ENCODE results near the gene PROSER2.
A peak's percentile ranks its signal among the peaks of the same experiment; 100 is the strongest.

Gene PROSER2

DNA sequence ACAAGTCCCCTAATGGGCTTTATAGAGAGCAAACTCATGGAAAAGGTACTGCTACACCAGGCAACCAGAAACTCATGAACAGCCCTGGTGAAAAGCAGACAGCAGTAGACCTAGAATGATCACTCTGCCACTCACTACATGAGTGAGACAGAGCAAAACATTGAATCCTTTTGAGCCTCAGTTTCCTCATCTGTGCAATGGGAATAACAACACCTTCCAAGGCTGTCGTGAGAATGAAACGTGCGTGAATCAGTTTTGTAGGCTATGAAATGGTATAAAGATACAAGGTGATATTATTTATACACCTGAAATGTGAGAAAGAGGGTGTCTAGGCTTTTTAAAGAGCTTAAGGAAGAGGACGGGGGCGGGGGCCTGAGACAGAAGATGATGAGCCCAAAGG lies 14.3 kb upstream of the PROSER2 start:
- H3K27me3 ChIP-seq (ENCODE audit: control insufficient read depth, insufficient read depth, low read length) = no peaks in the 10 kb centered on the region
- peaks cover 13% of the 10 kb centered on the region for H3K4me1 ChIP-seq (ENCODE audit: control insufficient read depth, insufficient read depth, low read length)
- no peak overlapping the region for H3K4me3 ChIP-seq (ENCODE audit: low read length)
- no peaks in the 10 kb centered on the region for H3K9me3 ChIP-seq (replicated peaks; ENCODE audit: low read length)
- H3K9ac ChIP-seq (ENCODE audit: low read depth, low read length) = no peak overlapping the region
- no peak overlapping the region for H3K4me2 ChIP-seq (ENCODE audit: low read length)
- H3K36me3 ChIP-seq (ENCODE audit: insufficient read depth, low read length) = no peaks in the 10 kb centered on the region

DNA sequence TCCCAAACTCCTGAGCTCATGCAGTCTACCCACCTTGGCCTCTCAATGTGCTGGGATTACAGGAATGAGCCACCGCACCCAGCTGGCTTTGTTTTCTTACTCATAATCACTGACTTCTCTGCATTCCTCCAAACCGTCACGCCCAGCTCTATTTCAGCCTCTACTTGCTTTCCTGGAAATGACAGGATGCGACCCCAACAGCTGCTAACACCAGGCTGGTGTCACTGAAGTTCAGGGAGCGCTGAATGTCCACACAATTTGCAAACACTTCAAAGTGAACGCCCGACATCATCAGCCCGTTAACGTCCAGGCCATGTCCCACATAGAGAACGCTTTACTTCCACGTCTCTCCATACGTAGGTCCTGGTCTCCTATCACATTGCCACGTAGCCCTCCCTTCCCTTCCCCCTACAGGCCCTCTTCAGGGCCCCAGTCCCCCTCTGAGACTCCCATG lies 12.8 kb upstream of the PROSER2 start:
- peak overlapping the region; percentile 46 for H3K4me2 ChIP-seq (ENCODE audit: low read length)
- no peaks in the 10 kb centered on the region for H3K9me3 ChIP-seq (replicated peaks; ENCODE audit: low read length)
- no peaks in the 10 kb centered on the region for H3K27me3 ChIP-seq (ENCODE audit: control insufficient read depth, insufficient read depth, low read length)
- H3K9ac ChIP-seq (ENCODE audit: low read depth, low read length) = peak overlapping the region; percentile 40
- no peak overlapping the region for H3K4me3 ChIP-seq (ENCODE audit: low read length)
- H3K36me3 ChIP-seq (ENCODE audit: insufficient read depth, low read length) = no peaks in the 10 kb centered on the region
- H3K4me1 ChIP-seq (ENCODE audit: control insufficient read depth, insufficient read depth, low read length) = peaks cover 15% of the 10 kb centered on the region

DNA sequence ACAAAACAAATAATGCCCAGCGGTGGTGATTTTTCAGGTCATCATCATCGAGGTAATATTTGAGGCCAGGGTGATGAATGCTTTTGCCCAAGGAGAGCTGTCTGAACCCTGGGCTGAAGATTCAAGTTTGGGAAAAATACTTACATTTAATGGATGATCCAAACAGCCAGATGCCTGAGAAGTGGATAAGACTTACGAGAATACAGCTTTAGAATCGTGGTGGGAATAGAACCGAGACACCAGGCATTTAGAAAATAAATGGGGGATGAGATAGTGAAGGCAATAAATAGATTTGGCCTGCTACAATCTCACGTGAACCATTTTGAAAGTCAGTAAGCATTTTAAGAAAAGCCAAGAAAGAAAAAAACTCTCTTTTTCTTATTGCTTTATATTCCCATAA lies 12.2 kb upstream of the PROSER2 start:
- Histone ChIP-seq H3K9ac (ENCODE audit: low read depth, low read length) (peak overlapping the region; percentile 40), H3K4me3 (ENCODE audit: low read length) (no peak overlapping the region), H3K9me3 (replicated peaks; ENCODE audit: low read length) (no peaks in the 10 kb centered on the region), H3K4me1 (ENCODE audit: control insufficient read depth, insufficient read depth, low read length) (peaks cover 15% of the 10 kb centered on the region), H3K4me2 (ENCODE audit: low read length) (peak overlapping the region; percentile 46), H3K36me3 (ENCODE audit: insufficient read depth, low read length) (no peaks in the 10 kb centered on the region), H3K27me3 (ENCODE audit: control insufficient read depth, insufficient read depth, low read length) (no peaks in the 10 kb centered on the region)

DNA sequence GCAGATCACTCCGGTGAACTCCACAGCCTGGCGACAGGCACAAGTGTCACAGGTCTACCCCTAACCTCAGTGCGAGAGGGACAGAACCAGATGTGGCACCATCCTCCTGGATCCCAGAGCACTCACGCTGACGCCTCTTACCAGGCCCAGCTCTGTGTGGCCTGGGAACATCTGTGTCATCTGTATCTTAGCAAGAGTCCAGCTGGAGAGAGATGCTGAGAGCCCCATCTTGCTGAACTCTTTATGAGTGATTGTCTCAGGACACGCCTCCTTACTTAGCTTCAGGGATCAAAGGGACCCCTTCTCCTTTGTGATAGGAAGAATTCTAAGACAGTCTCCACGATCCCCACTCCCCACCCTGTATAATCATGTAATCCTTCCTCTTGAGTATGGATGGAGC lies 10.0 kb upstream of the PROSER2 start:
- no peak overlapping the region for H3K4me2 ChIP-seq (ENCODE audit: low read length)
- H3K9me3 ChIP-seq (replicated peaks; ENCODE audit: low read length) = no peaks in the 10 kb centered on the region
- H3K4me1 ChIP-seq (ENCODE audit: control insufficient read depth, insufficient read depth, low read length) = peaks cover 15% of the 10 kb centered on the region
- H3K27me3 ChIP-seq (ENCODE audit: control insufficient read depth, insufficient read depth, low read length) = no peaks in the 10 kb centered on the region
- no peaks in the 10 kb centered on the region for H3K36me3 ChIP-seq (ENCODE audit: insufficient read depth, low read length)
- no peak overlapping the region for H3K4me3 ChIP-seq (ENCODE audit: low read length)
- no peak overlapping the region for H3K9ac ChIP-seq (ENCODE audit: low read depth, low read length)

DNA sequence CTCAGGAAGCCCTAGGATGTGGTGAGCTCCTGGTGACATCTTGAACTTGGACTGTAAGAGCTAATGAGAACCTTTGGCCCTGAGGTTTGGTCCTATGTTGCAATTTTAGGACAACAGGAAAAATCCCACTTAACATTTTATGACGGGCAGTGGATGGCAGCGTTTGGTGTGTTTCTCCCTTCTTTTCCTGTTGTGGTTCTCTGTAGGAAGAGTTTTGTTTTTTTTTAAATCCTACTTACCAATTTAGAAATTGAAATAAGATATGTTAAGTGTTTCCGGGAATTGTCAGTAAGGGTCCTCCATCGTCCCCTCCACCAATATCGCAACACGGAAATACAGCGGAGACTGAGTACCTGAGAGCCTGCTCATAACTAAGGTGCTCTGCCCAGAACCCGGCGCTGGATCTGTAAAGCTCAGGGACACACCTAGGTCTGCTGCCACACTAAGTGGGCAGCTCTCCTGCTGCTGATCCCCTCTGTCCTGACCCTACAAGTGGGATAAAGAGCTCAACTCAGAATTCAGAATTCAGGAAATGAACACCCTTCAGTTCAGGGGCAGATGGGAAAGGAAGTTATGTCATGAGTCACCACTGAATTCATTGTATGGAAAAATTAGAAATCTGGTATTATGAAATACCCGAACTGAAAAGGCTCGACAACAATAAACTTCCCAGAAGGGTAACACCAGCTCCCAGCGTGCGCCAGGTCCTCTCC lies 9.1 kb upstream of the PROSER2 start:
- Histone ChIP-seq H3K9ac (ENCODE audit: low read depth, low read length) (no peak overlapping the region), H3K9me3 (replicated peaks; ENCODE audit: low read length) (no peaks in the 10 kb centered on the region), H3K4me1 (ENCODE audit: control insufficient read depth, insufficient read depth, low read length) (peaks cover 15% of the 10 kb centered on the region), H3K4me3 (ENCODE audit: low read length) (no peak overlapping the region), H3K27me3 (ENCODE audit: control insufficient read depth, insufficient read depth, low read length) (no peaks in the 10 kb centered on the region), H3K36me3 (ENCODE audit: insufficient read depth, low read length) (no peaks in the 10 kb centered on the region), H3K4me2 (ENCODE audit: low read length) (no peak overlapping the region)

DNA sequence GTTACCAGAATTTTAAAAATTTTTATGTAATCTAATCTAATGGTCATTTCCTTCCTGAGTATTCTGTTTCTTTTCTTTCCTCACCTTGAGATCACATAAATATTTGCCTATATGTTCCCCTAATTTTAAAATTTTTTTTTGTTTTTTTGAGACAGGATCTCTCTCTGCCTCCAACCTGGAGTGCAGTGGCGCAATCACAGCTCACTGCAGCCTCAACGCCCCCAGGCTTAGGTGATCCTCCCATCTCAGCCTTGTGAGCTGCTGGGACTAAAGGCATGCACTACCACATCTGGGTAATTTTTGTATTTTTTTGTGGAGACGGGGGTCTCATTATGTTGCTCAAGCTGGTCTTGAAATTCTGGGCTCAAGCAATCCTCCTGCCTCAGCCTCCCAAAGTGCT lies 4.1 kb upstream of the PROSER2 start:
- Histone ChIP-seq H3K4me2 (ENCODE audit: low read length) (no peak overlapping the region), H3K4me1 (ENCODE audit: control insufficient read depth, insufficient read depth, low read length) (peaks cover 7% of the 10 kb centered on the region), H3K9ac (ENCODE audit: low read depth, low read length) (no peak overlapping the region), H3K9me3 (replicated peaks; ENCODE audit: low read length) (no peaks in the 10 kb centered on the region), H3K4me3 (ENCODE audit: low read length) (no peak overlapping the region), H3K36me3 (ENCODE audit: insufficient read depth, low read length) (no peaks in the 10 kb centered on the region), H3K27me3 (ENCODE audit: control insufficient read depth, insufficient read depth, low read length) (no peaks in the 10 kb centered on the region)

DNA sequence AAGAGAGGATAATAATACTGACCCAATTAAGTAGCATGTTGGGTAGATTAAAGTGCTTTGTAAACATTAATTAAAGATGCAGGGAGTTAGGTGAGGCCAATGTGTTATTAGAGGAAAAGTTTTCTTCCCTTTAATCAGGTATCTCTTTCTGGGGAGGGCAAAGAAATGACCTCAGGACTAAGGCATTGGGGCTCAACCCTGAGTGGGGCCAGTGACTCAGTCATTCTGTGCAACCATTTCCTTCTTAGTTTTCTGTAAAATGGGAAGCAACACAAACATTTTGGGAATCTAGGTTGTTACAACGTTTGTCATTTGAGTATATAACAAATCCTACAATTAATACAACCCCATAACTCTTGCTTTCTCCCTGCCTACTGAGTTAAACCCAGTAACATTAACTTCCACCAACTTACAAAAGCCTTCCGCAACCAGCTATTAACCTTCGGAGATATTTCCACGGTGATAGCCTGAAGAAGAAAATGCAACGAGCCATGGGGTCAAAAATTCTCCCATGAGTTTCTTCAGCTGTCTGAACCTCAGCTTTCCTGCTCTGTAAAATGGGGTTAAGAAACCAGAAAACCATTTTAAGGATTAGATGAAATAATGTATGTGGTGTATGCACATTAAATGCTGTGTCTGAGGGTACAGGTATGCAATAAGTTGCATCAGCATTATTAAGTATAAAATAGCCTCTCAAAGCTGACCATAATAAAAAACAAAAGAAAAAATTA lies 965 bp upstream of the PROSER2 start:
- Histone ChIP-seq H3K4me2 (ENCODE audit: low read length) (no peak overlapping the region), H3K36me3 (ENCODE audit: insufficient read depth, low read length) (no peaks in the 10 kb centered on the region), H3K9ac (ENCODE audit: low read depth, low read length) (no peak overlapping the region), H3K4me1 (ENCODE audit: control insufficient read depth, insufficient read depth, low read length) (peaks cover 25% of the 10 kb centered on the region), H3K4me3 (ENCODE audit: low read length) (no peak overlapping the region), H3K27me3 (ENCODE audit: control insufficient read depth, insufficient read depth, low read length) (no peaks in the 10 kb centered on the region), H3K9me3 (replicated peaks; ENCODE audit: low read length) (no peaks in the 10 kb centered on the region)

DNA sequence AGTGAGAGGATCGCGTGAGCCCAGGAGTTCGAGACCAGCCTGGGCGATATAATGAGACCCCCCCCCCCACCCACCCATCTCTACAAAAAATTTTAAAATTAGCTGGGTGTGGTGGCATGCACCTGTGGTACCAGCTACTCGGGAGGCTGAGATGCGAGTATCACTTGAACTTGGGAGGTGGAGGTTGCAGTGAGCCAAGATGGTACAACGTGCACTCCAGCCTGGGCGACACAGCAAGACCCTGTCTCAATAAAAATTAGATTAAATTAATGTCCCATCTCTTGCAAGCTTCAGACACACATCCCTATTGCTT lies 391 bp upstream of the PROSER2 start:
- peak overlapping the region; percentile 85 for H3K9ac ChIP-seq (ENCODE audit: low read depth, low read length)
- peak overlapping the region; percentile 91 for H3K4me3 ChIP-seq (ENCODE audit: low read length)
- peaks cover 25% of the 10 kb centered on the region for H3K4me1 ChIP-seq (ENCODE audit: control insufficient read depth, insufficient read depth, low read length)

DNA sequence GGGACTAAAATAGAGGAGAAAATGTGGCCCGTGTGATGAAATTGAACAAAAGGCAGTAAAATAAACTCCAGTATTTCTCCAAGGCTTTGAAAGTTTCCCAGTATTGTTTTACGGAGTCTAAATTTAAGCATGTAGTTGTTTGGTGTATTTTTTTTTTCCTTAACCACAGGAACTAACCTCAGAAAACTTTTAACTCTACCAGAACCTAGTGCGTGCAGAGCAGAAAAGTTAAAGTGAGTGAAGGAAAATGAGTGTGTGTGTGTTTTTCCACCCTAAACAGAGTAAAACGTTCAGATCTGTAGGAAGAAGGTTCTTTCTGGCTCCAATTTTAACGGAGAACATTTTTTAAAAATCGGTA lies 812 bp downstream of the PROSER2 start:
- H3K4me2 ChIP-seq (ENCODE audit: low read length) = peak overlapping the region; percentile 93
- peak overlapping the region; percentile 91 for H3K4me3 ChIP-seq (ENCODE audit: low read length)
- H3K27me3 ChIP-seq (ENCODE audit: control insufficient read depth, insufficient read depth, low read length) = no peaks in the 10 kb centered on the region
- no peaks in the 10 kb centered on the region for H3K9me3 ChIP-seq (replicated peaks; ENCODE audit: low read length)
- H3K9ac ChIP-seq (ENCODE audit: low read depth, low read length) = peak overlapping the region; percentile 85
- H3K36me3 ChIP-seq (ENCODE audit: insufficient read depth, low read length) = no peaks in the 10 kb centered on the region
- H3K4me1 ChIP-seq (ENCODE audit: control insufficient read depth, insufficient read depth, low read length) = peaks cover 25% of the 10 kb centered on the region

More for the DNA sequence above, 391 bp upstream of the PROSER2 start:
- Histone ChIP-seq H3K36me3 (ENCODE audit: insufficient read depth, low read length) (no peaks in the 10 kb centered on the region), H3K9me3 (replicated peaks; ENCODE audit: low read length) (no peaks in the 10 kb centered on the region), H3K27me3 (ENCODE audit: control insufficient read depth, insufficient read depth, low read length) (no peaks in the 10 kb centered on the region), H3K4me2 (ENCODE audit: low read length) (peak overlapping the region; percentile 93)

DNA sequence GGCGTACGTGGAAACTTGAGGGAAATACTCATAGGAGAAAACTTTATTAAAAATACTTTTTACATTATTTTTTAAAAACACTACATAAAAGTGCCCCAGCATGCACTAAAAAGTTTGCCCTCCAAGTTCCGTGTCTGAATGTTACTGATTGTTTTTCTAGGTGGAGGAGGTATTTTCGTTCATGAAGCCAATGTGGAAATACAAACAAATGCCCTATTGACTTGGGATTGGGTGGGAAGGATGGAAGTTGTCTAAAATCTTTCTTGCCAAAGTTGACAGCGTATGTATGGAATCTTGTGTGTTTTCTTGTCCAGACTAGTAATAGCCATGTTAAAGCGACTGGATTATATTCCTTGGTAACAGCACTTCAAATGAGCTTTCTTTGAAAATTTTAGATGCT lies 1.2 kb downstream of the PROSER2 start:
- Histone ChIP-seq H3K36me3 (ENCODE audit: insufficient read depth, low read length) (no peaks in the 10 kb centered on the region), H3K4me3 (ENCODE audit: low read length) (peak overlapping the region; percentile 91), H3K27me3 (ENCODE audit: control insufficient read depth, insufficient read depth, low read length) (no peaks in the 10 kb centered on the region), H3K9ac (ENCODE audit: low read depth, low read length) (peak overlapping the region; percentile 85), H3K4me2 (ENCODE audit: low read length) (peak overlapping the region; percentile 93), H3K4me1 (ENCODE audit: control insufficient read depth, insufficient read depth, low read length) (peaks cover 25% of the 10 kb centered on the region), H3K9me3 (replicated peaks; ENCODE audit: low read length) (no peaks in the 10 kb centered on the region)

DNA sequence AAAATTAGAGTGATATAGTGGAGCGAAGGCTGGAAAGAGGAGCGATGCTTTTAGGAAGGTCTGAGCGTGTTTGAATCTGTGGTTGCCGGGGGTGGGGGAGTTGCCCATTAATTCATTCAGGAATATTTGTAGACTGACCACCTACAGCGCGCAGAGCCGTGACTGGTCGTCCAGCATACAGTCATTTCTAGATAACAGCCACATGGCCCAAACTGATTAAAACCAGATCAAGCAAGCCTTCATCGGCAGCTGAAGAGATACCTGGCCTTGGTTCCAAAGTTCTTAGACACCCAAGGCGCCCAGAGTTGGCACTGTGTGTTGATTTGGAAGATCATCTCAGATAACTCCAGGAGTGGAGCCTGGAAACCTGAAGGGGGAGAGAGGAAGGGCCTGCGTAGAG lies 1.7 kb downstream of the PROSER2 start:
- H3K4me3 ChIP-seq (ENCODE audit: low read length) = peak overlapping the region; percentile 91
- peak overlapping the region; percentile 93 for H3K4me2 ChIP-seq (ENCODE audit: low read length)
- H3K9me3 ChIP-seq (replicated peaks; ENCODE audit: low read length) = no peaks in the 10 kb centered on the region
- peaks cover 25% of the 10 kb centered on the region for H3K4me1 ChIP-seq (ENCODE audit: control insufficient read depth, insufficient read depth, low read length)
- H3K9ac ChIP-seq (ENCODE audit: low read depth, low read length) = peak overlapping the region; percentile 85
- H3K27me3 ChIP-seq (ENCODE audit: control insufficient read depth, insufficient read depth, low read length) = no peaks in the 10 kb centered on the region
- H3K36me3 ChIP-seq (ENCODE audit: insufficient read depth, low read length) = no peaks in the 10 kb centered on the region

Measured in skeletal muscle satellite cell (primary cell).